CD14-positive monocyte (primary cell): ENCODE measurements around the gene MYL6B. TPM values are rescaled to one million over a fixed set of nuclear protein-coding genes. Genes with fewer than 3 reads are reported as not detected.

Experiments used
- DNase-seq, 3 donors: peaks; one replicate each; pipeline ENCODE4 v3.0.0-alpha.2; 2011 to 2022
- H2AFZ ChIP-seq: 2 replicates; pipeline ENCODE4 v1.6.0; 2012; ENCODE audit warnings: mild to moderate bottlenecking, low read depth, low read length, inconsistent platforms; ENCODE audit not compliant: insufficient read depth, poor library complexity, severe bottlenecking
- H3K27ac ChIP-seq, 2 donors: 1 replicate in 1 of 2; 2 replicates in 1 of 2; pipeline ENCODE4 v1.5.1; 2012 to 2013; ENCODE audit warnings: low read length in 2 of 2, control low read depth in 1 of 2, inconsistent platforms in 1 of 2, low read depth in 1 of 2, mild to moderate bottlenecking in 1 of 2
- H3K27me3 ChIP-seq, 2 donors: one replicate each; pipeline versions ENCODE4 v1.6.0 to v1.6.1; 2011 to 2013; ENCODE audit warnings: low read length in 2 of 2; ENCODE audit not compliant: control insufficient read depth in 2 of 2, insufficient read depth in 2 of 2
- H3K36me3 ChIP-seq, 2 donors: replicated peaks in 1 of 2; 1 replicate in 1 of 2; 2 replicates in 1 of 2; pipeline versions ENCODE4 v1.5.1 to v1.6.1; 2012 to 2013; ENCODE audit warnings: low read length in 2 of 2, control low read depth in 1 of 2, inconsistent platforms in 1 of 2, mild to moderate bottlenecking in 1 of 2; ENCODE audit not compliant: insufficient read depth in 2 of 2, control insufficient read depth in 1 of 2
- H3K4me1 ChIP-seq, 2 donors: 1 replicate in 1 of 2; 2 replicates in 1 of 2; pipeline versions ENCODE4 v1.5.1 to v1.6.1; 2012 to 2013; ENCODE audit warnings: low read length in 2 of 2, control low read depth in 1 of 2, inconsistent platforms in 1 of 2, mild to moderate bottlenecking in 1 of 2, moderate library complexity in 1 of 2; ENCODE audit not compliant: insufficient read depth in 2 of 2, control insufficient read depth in 1 of 2
- H3K4me2 ChIP-seq: replicated peaks from 2 replicates; pipeline ENCODE3; 2012; ENCODE audit warnings: low read length, moderate library complexity, mild to moderate bottlenecking; ENCODE audit not compliant: poor library complexity, severe bottlenecking; ENCODE audit errors: extremely low read depth
- H3K4me3 ChIP-seq, 3 experiments: fragments of 200-600 bp in 1 of 3; sonication (generic) in 1 of 3; replicated peaks in 1 of 3; 1 replicate in 2 of 3; 2 replicates in 1 of 3; pipeline ENCODE4 v1.5.1; 2011 to 2013; ENCODE audit warnings: low read length in 3 of 3, mild to moderate bottlenecking in 3 of 3, control low read depth in 2 of 3, low read depth in 2 of 3, inconsistent platforms in 1 of 3, moderate library complexity in 1 of 3
- H3K79me2 ChIP-seq: 2 replicates; pipeline ENCODE4 v1.6.0; 2012; ENCODE audit warnings: mild to moderate bottlenecking, control low read depth, inconsistent platforms, low read length, moderate library complexity; ENCODE audit not compliant: insufficient read depth
- H3K9ac ChIP-seq: 2 replicates; pipeline ENCODE4 v1.6.0; 2017; ENCODE audit warnings: low read length, mild to moderate bottlenecking; ENCODE audit not compliant: insufficient read depth, poor library complexity, severe bottlenecking
- H3K9me3 ChIP-seq, 2 donors: replicated peaks in 1 of 2; 1 replicate in 1 of 2; 2 replicates in 1 of 2; pipeline versions ENCODE4 v1.5.1 to v1.6.1; 2012 to 2013; ENCODE audit warnings: low read length in 2 of 2, control low read depth in 1 of 2; ENCODE audit not compliant: control insufficient read depth in 1 of 2, insufficient read depth in 1 of 2
- H4K20me1 ChIP-seq: 2 replicates; pipeline ENCODE4 v1.6.0; 2012; ENCODE audit warnings: mild to moderate bottlenecking, low read length, control low read depth, moderate library complexity; ENCODE audit not compliant: insufficient read depth
- H3K27ac Mint-ChIP-seq, 7 donors: one replicate each; pipeline ENCODE4 v1.8.0; 2020; ENCODE audit warnings: mild to moderate bottlenecking in 7 of 7, mixed read lengths in 7 of 7, moderate library complexity in 6 of 7, inconsistent platforms in 2 of 7
- H3K27me3 Mint-ChIP-seq, 3 donors: one replicate each; pipeline ENCODE4 v1.8.0; 2021 to 2022; ENCODE audit warnings: low read depth in 3 of 3, mild to moderate bottlenecking in 3 of 3, mixed read lengths in 3 of 3, moderate library complexity in 3 of 3, inconsistent platforms in 1 of 3
- H3K36me3 Mint-ChIP-seq, 2 donors: one replicate each; pipeline ENCODE4 v1.8.0; 2020; ENCODE audit warnings: mixed read lengths in 2 of 2, inconsistent platforms in 1 of 2, mild to moderate bottlenecking in 1 of 2
- H3K4me1 Mint-ChIP-seq: one replicate; pipeline ENCODE4 v1.8.0; 2020; ENCODE audit warnings: mild to moderate bottlenecking, mixed read lengths
- H3K4me3 Mint-ChIP-seq, 2 donors: one replicate each; pipeline ENCODE4 v1.8.0; 2020; ENCODE audit warnings: mild to moderate bottlenecking in 2 of 2, mixed read lengths in 2 of 2, moderate library complexity in 1 of 2
- H3K9me3 Mint-ChIP-seq, 7 donors: one replicate each; pipeline ENCODE4 v1.8.0; 2020 to 2022; ENCODE audit warnings: mixed read lengths in 7 of 7, mild to moderate bottlenecking in 6 of 7, moderate library complexity in 6 of 7, inconsistent platforms in 2 of 7
- CTCF ChIP-seq: fragments of 200-600 bp; IDR thresholded peaks from one replicate; pipeline ENCODE4 v1.8.0; 2022; ENCODE audit warnings: antibody characterized with exemption, mild to moderate bottlenecking
- WGBS: methylation state at CpG from one replicate; pipeline ENCODE4 v1.1.5; 2013; ENCODE audit warnings: missing lambda C conversion rate; ENCODE audit not compliant: insufficient coverage; 5-methylcytosine and 5-hydroxymethylcytosine counted together
- intact Hi-C, 2 donors: fragments of 100-400 bp; cut with micrococcal nuclease; formaldehyde crosslinking; loops; one replicate each; pipeline versions ENCODE4 v1.15.0 to v1.15.1; 2023
- polyA plus RNA-seq, 3 donors: library from polyadenylated mRNA; depleted of rRNA in 1 of 3; unstranded in 2 of 3; stranded (reverse) in 1 of 3; fragments of 300-500 nt in 2 of 3; fragments of >200 nt in 1 of 3; fragmentation: Illumina TruSeq in 2 of 3; gene quantifications; 1 replicate in 2 of 3; 2 replicates in 1 of 3; pipeline ENCODE4 v1.2.3, GENCODE V29; 2012 to 2021

Gene MYL6B
- polyA plus RNA-seq, 3 donors, result 2.7 to 4.3 (median 4.1) TPM

GRCh38 chr12:56151672-56152131 is 685 bp upstream of the MYL6B start:
- Histone ChIP-seq H3K4me3 (peak overlapping the region; percentile 68 to 83 (median 68)), H3K27ac (peak overlapping the region; percentile 86 to 90), H3K4me2 (peak overlapping the region; percentile 74), H3K9me3 (no peaks in the 10 kb centered on the region), H3K36me3 (no peaks in the 10 kb centered on the region), H4K20me1 (no peaks in the 10 kb centered on the region), H3K27me3 (no peaks in the 10 kb centered on the region), H3K9ac (peak overlapping the region; percentile 87), H3K4me1 (peaks cover 29 to 33% of the 10 kb centered on the region in 2 donors), H3K79me2 (peaks cover 2% of the 10 kb centered on the region), H2AFZ (peak overlapping the region; percentile 84)
- H3K27ac Mint-ChIP-seq, result peak overlapping the region; percentile 94 to 97 (median 97)
- no peaks in the 10 kb centered on the region for H3K9me3 Mint-ChIP-seq
- WGBS, result 2% methylated on average over 8 of the region's 12 CpGs
- H3K4me3 Mint-ChIP-seq, result peak overlapping the region; percentile 85 to 91
- peak; percentile 77 for TF ChIP-seq CTCF
- H3K4me1 Mint-ChIP-seq, result peaks cover 30% of the 10 kb centered on the region
- peaks cover 0 to 4% (median 3%) of the 10 kb centered on the region in 3 donors for H3K27me3 Mint-ChIP-seq
- intact Hi-C loops, result loop anchor here (2.0 to 5.0 kb wide), 2 partner anchors 23 to 34 kb away; partner anchors contain the start of genes ESYT1 (in 1 of the 2), RPL41 (in 1 of the 2) and ZC3H10 (in 1 of the 2)
- peak in 2 of 3 donors; percentile 29 to 34 for DNase-seq
- H3K36me3 Mint-ChIP-seq, result peaks cover 7 to 10% of the 10 kb centered on the region in 2 donors

DNA sequence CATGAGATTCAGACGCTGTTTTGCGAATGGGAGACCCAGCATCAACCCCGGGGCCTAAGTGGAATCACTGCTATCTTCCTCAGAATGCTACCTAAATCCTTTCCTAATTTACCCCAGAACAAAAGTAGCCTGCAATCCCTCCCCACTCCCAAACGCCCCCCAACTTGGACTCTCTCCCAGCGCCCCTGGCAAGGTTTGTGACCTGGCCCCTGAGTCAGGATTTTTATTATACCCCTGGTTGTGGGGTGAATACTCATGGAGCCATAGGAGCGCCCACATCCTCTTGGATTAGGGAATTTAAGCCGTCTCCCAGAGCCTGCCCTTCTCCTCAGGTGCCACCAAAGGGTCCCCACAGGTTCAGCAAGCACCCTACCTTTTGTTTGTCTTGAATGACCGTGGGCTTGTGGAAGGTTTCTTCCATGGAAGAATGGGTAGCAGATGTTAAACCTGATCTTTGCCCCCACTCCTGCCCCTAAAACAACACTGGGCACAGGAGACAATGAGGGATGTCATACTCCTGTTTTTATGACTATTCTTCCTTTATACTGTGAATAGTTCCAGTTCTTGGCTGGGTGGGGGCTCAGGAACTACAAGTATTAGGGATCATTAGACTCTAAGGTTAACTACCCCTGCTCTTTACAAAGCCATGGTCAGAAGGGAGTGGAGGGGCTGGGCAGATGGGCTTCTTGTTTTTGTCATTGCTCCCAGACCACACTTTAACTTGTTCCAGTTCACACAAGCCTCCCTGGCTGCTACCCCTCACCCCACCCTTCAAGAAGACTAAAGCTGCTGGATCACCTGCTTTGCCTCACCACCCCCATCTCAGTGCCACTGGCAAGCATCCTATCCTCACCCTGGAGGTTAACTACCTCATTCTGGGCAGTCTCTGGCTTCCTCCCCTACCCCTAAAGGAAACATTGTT is 630 bp downstream of the MYL6B start:
- H3K4me2 ChIP-seq, result peak overlapping the region; percentile 74
- no peak overlapping the region for H3K9ac ChIP-seq
- peaks cover 37% of the 10 kb centered on the region for H3K4me1 Mint-ChIP-seq

More for the DNA sequence above, 630 bp downstream of the MYL6B start:
- Mint-ChIP-seq H3K9me3 (no peaks in the 10 kb centered on the region), H3K27me3 (peaks cover 0 to 3% (median 2%) of the 10 kb centered on the region in 3 donors), H3K4me3 (peak overlapping the region; percentile 85 to 91), H3K36me3 (peaks cover 7 to 10% of the 10 kb centered on the region in 2 donors), H3K27ac (peak overlapping the region; percentile 63 to 97 (median 96))
- Histone ChIP-seq H3K27me3 (no peaks in the 10 kb centered on the region), H4K20me1 (no peaks in the 10 kb centered on the region), H3K79me2 (peaks cover 10% of the 10 kb centered on the region), H3K9me3 (no peaks in the 10 kb centered on the region), H3K36me3 (no peaks in the 10 kb centered on the region), H3K27ac (peak overlapping the region in 1 of 2 donors; percentile 90), H3K4me1 (peaks cover 37 to 43% of the 10 kb centered on the region in 2 donors), H2AFZ (peak overlapping the region; percentile 84), H3K4me3 (peak overlapping the region; percentile 20 to 83 (median 68))
- intact Hi-C loops, result loop anchor here in 1 of 2 donors (5.0 kb wide), 1 partner anchor 36 kb away; the partner anchor contains the start of genes RPL41 and ZC3H10
- no peak for TF ChIP-seq CTCF
- DNase-seq, result no peak
- 29% methylated on average over 1 of the region's 8 CpGs for WGBS
